NCI-H526 (cell line): ENCODE data around the gene ARHGAP42.
A peak's percentile ranks its signal among the peaks of the same experiment; 100 is the strongest.
"Not testable (repeated sequence)": the region's sequence is repeated elsewhere in the genome, so short reads cannot be mapped to it uniquely, and the experiment has no call there.

Source experiments
- DNase-seq, 2 experiments: peaks; one replicate each; lab custom pipeline; 2025; lab: John Stamatoyannopoulos, UW

The ARHGAP42 gene

DNA sequence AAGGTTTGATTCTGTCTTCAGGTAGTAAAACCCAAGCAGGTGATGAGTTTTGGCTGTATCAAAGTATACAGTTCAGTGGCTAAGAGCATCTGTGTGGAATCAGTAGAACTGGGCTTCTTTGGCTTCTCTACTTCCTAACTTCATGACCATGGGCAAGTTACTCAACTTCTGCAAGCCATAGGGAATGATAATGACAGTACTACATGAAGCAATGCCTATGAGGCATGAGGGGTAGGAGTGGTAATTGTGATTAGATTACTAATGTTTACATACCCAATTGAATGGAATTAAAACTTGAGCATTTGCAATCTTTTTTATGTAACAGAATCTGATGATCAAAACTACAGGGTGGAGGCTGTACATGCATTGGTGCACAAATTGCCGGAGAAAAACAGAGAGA is 278.3 kb downstream of the ARHGAP42 start:
- no peak for DNase-seq

DNA sequence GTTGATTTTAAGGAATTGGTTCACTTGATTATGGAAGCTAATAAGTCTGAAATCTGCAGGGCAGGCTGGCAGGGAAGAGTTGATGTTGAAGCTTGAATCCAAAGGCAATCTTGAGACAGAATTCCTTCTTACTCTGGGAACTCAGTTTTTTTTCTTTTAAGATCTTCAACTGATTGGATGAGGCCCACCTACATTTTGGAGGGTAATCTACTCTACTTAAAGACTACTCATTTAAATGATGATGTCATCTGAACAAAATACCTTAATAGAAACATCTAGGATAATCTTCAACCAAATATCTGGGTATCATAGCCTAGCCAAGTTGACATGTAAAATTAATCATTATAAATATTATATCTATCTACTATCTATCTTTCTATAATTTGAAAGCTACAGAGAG is 279.3 kb downstream of the ARHGAP42 start:
- no peak for DNase-seq

DNA sequence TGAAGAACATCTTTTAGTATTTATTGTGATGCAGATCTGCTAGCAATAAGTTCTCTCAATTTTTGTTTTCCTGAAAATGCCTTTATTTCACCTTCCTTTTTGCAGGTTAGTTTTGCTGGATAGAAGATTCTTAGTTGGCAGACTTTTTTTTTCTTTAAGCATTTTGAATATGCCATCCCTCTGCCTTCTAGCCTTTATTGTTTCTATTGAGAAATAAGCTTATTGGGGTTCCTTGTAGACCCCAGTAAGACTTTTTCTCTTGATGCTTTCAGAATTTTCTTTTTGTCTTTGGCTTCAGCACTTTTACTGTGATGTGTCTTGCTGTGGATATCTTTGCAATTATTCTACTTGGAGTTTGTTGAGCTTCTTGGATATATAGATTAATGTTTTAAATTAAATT is 281.9 kb downstream of the ARHGAP42 start:
- no peak for DNase-seq

DNA sequence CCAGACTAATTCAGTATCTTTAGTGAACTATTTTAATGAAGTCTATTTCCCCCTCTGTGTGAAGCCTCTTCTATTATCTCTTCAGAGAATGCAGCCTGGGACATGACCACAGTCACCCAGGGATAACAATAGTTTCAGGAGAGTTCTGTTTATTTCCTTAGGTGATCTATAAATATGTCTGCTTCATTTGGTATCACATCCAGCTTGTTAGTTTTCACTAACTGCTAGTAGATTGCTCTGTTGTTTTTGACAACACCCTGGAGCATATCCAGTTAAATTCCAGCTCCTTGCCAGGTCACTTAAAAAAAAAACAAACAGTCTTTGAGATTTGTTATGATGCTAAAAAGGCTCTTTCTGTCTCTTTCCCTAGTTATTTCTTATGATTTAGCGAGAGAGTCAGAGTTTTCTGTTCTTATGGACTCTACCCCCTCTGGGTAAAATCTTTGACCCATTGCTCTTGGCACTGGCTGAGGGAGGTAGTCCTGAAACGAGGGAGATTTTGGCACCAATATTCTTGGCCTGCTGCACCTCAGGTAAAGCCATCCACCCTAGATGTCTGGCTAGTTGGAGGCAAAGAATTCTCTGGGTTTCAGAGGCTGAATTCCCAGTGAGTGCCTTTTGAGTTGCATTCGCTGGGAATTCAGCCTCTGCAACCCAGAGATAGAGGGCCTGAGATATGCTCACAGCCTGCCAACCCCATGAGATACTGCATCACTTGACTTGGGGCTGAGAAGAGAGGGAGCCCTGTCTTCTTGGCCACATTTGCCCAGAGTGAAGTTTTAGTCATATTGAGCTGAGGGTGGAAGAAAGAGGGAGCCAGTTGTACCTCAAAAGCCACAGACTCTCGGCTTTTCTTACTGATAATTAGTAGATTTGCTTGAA is 283.4 kb downstream of the ARHGAP42 start:
- no peak for DNase-seq

DNA sequence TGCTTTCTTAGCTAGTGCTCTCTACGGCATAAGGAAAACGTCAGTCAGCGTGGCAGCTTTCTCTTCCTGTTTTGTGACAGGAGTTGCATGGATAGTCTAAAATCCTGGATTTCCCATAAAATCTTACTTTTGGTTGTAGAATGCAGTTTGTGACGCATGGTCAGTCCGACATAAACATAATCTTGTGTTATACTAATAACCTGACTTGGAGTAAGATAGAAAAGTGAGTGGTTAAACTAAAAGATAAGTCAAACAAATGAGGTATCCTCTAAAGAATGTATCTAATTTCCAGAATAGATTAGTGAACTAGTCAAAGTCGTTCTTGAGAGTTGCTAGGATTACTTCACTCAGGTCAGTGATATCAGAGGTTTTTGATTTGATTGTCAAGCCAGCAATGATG is 285.0 kb downstream of the ARHGAP42 start:
- DNase-seq = no peak

DNA sequence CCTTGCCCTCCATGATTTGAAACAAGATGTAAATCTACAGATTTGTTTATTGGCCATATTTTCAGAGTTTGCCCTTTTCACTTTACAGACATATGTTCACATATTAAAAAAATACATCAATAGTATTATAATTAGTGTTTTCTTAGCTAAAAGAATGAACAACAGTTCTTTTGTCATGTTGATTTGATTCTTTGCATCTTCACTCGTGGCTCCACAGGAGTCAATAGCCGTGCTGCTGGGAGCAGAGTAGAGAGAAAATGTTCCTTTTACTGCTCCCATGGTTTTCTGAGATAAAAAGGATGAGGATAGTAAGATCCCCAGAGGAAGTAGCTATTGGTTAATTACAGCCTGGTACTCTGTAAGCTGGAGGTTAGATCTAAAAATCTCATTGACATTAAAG is 291.4 kb downstream of the ARHGAP42 start:
- DNase-seq = no peak

DNA sequence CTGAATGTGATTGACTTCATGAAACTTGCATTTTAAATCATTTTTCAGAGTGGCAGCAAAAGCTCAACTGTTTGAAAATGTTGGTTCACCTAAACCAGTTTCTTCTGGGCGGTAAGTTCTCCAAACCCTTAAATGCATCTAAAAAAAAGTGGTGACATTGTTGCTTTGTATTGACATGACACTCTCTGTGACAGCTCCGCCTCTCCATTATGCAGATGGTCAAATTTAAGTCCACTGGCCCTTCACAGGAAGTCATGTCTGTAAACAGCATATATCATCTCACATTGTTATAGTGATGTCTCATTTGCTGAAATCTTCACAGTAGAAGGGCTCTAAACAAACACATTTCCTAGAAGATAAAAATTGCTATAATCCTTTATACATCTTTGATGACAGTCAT is 291.9 kb downstream of the ARHGAP42 start:
- no peak for DNase-seq

DNA sequence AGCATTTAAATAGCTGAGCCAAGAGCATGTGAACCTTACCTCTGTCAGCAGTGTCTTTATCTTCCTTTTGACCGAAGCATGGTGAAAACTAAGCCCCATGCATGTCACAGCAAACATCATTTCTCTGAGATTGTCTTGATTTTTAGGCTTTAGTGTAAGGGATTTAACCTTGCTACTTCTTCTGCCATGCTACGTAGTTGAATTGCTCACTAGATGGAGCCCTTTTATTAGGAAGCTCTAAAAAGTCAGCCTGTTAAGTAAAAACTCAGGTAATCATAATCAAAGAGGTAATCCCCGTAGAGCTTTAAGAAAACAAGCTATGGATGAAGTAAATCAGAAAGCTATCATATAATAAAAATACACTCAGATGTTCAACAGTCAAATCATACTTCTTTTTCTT is 293.1 kb downstream of the ARHGAP42 start:
- DNase-seq = peak in 1 of 2 experiments; percentile 37

DNA sequence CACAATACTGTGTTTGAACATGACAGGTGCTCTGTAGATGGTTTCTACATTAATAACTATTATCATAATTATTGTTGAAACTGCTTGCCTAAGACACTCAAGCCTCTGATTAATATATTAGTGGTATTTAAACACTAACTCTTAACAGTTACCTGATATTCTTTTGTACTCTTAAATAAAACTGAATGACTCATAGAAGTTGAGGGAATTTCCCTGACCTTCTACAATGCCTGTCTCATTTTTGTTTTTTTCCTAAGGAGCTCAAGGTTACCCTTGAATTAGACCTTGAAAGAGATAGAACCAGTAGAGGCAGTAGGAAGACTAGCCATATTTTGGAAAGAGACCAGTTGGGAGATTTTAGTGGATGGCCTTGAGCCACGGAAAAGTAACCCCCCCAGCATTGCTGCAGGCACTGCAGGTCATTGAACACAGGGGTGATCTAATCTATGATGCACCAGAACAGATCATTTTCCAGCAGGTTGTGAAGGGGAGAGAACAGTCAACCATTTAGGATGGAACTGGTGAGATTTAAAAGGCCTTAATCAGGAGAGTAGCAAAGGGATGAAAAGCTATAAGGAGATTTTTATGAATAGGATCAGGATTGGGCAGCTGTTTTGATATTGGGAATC is 294.2 kb downstream of the ARHGAP42 start:
- no peak for DNase-seq

DNA sequence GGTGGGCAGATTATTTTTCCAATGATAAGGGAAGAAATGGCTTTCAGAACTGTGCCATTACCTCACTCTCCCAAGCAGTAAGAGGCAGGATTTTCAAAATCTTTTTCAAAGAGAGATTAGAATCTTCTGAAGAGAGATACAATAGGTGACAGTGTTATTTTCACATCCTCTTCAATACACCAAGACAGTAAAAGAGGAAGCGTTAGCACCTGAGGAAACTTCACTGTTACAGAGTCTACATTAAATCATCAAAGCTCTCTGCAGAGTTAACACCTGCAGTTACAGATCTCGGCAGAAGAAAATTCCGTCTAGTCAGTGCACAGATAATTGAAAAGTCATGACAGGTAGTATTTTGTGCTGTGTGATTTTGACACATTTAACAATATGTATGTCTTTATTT is 297.6 kb downstream of the ARHGAP42 start:
- DNase-seq = no peak

DNA sequence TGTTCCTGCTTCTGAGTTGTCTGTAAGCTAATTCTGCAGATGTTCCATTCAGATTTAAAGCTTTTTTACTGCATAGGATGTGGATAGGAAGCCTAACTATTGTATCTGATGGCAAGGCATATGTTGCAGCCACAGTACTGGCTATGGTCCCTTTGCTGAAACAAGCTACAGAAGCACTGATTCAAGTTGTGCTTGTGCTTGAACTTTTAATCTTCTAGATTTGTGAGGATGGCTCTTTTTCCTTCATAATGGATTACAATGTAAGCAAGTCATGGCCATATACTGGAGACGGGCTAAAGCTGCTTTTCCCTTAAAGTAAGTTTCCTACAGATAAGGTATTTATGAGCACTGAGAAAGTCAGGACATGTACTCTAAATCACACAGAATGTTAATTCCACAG is 303.8 kb downstream of the ARHGAP42 start:
- DNase-seq = no peak

DNA sequence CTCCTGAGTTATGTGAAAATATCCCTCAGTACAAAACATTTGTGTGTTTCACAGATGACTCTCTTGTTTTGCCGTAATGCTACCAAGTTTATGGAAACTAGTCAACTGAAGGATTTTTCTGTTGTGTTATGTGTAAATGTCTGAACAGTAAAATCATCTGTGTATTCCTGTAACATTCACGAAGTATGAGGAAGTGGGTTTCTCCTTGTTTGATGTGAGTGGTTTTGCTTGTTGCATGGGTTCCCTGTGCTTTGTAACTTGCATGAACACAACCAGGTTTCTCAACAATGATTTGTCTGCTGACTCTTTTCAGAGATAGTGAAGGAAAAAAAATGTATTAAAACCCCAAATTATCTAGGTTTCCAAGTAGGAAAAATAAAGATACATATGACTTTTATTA is 304.5 kb downstream of the ARHGAP42 start:
- DNase-seq = no peak

DNA sequence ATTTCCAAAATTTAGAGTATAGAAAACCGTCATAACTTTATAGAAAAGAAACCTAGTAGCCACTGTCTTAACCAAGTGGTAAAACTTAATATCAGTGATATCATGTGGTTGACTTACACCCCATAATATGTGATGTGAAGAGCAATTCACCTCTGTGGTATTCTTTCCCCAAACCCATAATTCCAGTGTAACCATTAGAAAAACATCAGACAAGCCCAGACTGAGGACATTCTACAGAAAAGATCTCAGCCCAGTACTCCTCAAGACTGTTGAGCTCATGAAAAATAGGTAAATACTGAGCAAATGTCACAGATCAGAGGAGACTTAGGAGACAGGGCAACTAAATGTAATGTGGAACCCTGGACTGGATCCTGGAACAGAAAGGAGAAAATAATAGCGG is 307.9 kb downstream of the ARHGAP42 start:
- no peak for DNase-seq

DNA sequence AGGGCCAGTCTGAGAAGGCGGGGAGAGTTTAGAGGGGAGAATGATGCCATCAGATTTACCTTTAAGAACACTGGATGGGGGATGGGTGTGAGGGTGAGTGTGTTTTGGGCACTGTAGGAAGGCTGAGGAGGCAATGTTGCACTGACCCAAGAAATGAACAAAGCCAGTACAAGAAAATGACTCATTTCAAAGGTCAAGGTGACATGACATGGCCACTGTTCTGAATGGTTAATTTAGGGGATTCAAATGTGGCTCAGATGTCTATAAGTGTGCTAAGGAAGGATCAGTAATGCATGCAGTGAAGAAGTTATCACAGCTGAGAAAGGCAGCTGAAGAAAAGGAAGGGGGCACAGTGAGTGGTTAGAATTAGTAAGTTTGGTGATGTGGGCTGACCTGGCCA is 312.7 kb downstream of the ARHGAP42 start:
- no peak for DNase-seq

DNA sequence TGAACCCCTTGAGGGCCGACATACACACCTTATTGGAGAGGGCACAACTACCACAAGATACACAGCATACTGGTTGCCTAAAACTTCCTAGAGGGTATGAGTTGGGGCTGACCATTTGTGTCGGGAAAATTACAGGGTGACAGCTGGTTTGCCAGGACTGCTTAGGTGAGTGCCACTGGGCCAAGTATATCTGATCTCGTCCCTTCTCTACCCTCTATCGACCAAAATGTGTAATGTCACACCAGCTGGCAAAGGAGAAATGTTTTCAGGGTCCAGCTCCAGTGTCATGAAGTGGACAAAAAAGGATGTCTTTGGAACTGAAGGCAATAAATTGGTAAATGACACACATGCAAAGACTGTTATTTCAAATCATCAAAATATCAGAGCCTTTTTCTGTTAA is 316.4 kb downstream of the ARHGAP42 start:
- peak in 1 of 2 experiments; percentile 50 for DNase-seq

DNA sequence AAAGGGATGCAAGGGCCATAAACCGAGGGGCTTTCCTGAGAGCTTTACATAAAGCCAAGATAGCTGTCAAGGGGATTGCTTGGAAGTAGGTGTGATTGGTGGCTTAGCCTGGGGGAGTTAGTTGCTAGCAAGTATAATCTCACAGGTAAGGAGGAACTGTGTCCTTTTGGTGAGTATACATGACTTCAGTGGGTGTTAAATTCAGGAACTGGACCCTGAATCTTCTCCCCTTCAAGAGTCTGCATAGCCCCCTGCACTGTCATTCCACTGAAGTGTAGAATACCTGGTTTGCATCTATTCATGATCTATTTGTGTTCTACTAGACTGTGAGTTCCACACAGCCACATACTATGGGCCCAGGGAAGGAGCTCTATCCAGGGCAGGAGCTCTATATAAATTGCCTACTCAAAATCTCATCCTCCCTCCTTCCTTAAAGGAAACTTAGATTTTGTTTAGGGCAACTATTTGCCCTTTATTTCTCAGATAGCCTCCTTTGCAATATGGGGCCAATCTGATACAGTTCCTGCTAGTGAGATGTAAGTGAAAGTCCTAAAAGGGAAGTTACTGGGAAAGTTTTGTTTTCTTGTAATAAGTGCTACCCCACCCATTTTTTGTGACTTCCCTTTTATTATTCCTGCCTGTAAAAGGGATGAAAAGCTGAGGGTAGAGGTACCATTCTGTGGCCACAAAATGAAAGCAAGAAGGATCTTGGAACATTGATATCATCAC is 322.0 kb downstream of the ARHGAP42 start:
- no peak for DNase-seq

DNA sequence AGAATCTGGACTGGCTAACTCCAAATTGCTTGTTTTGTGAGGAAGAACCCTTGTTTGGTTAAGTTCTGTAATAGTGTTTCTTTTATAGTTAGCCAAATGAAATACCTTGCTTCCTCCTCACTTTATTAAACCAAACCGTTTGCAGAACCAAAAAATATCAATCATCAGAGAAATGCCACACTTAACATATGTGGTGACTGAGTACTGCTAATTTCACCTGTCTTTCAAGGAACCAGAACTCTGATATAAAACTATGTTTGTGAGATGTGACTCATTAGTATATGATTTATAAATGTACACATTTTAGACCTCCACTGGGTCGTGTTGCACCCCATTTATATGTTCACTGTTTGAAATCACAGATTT is 322.6 kb downstream of the ARHGAP42 start:
- no peak for DNase-seq

DNA sequence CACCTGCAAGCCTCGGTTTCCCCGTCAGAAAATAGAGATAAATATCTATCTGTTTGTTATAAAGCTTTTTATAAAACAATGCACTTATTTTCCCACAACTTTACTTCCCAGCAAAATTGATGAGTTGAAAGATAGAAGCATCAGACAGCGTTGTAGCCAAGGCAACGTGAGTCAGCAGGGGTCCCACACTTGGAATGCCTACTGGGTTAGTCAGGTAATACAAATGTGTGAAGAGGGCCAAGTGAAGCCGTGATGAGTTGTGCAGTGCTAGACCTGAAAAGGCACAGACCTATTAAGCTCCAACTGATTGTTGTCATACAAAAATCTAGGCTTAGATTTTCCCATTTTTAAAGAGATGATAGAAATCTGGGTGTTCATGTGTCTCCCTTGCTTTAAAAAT is 323.8 kb downstream of the ARHGAP42 start:
- DNase-seq = no peak

DNA sequence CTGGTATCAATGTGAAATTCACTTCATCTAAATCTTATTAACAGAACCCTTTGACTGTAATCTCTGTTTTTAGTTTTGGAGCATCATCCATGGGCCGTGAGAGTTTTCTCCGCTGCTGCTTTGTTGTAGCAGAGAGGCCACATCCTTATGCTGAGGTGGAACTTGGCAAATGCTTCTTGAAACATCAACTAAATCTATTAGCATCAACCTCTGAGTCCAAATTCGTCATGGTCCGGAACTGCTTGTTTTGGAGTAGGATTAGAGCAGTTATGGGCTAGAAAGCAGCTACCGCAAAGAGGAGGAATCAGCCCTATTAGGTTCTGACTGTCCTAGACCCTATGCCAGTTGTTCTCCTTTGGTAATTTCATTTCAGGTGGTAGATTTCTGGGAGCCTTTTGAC is 324.8 kb downstream of the ARHGAP42 start:
- no peak for DNase-seq

DNA sequence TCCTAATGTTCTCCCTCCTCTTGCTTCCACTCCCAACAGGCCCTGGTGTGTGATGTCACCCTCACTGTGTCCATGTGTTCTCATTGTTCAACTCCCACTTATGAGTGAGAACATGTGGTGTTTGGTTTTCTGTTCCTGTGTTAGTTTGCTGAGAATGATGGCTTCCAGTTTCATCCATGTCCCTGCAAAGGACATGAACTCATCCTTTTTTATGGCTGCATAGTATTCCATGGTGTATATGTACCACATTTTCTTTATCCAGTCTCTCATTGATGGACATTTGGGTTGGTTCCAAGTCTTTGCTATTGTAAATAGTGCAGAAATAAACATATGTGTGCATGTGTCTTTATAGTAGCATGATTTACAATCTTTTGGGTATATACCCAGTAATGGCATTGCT is 326.6 kb downstream of the ARHGAP42 start:
- DNase-seq = not testable (repeated sequence)

DNA sequence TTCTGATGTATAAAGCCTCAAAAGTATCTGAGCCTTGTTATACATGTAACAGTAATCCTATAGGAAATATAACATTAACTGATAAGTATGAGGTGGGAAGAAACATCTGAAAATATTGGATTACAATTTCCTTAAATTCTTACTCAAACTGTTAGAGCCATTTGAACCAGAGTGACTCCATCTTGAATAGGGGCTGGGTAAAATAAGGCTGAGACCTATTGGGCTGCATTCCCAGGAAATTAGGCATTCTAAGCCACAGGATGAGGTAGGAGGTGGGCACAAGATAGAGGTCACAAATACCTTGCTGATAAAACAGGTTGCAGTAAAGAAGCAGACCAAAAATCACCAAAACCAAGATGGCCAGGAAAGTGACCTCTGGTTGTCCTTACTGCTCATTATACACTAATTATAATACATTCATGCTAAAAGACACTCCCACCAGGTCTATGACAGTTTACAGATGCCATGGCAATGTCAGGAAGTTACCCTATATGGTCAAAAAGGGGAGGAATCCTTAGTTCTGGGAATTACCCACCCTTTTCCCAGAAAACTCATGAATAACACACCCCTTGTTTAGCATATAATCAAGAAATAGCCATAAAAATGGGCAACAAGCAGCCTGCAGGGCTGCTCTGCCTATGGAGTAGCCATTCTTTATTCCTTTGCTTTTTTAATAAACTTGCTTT is 327.7 kb downstream of the ARHGAP42 start:
- DNase-seq = no peak

DNA sequence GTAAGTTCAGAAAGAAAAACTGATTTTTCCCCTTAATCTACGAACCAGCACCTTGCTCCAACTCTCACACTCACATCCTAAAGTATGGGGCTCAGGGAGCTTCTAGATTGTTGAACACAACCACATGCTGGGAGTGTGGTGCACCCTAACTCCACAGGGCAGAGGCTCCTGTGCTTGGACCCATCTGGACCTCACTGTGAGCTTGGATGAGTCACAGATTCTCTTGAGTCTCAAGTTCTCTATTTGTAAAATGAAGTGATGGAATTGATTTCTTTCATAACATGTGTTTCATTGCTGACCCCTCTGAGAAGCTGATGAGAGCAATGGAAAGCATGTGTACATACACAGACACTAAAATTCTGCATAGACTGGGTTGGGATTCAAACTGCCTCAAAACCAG is 332.8 kb downstream of the ARHGAP42 start:
- DNase-seq = no peak
